Prostate gland (tissue), 2 donors: ENCODE data around the gene IL1RAPL1. TPM values are rescaled to one million over a fixed set of nuclear protein-coding genes. Genes with fewer than 3 reads are reported as not detected.

Experiments
- DNase-seq: peaks from one replicate; pipeline ENCODE4 v3.0.0-alpha.2; 2019; ENCODE audit warnings: low spot score
- H3K27ac ChIP-seq, 2 donors: fragments of 200-600 bp; sonication (generic); 2 replicates each; pipeline ENCODE4 v1.5.1; 2017 to 2019
- H3K27me3 ChIP-seq: fragments of 200-600 bp; sonication (generic); replicated peaks from 2 replicates; pipeline ENCODE4 v1.5.1; 2019; ENCODE audit not compliant: insufficient read depth
- H3K36me3 ChIP-seq, 2 donors: fragments of 200-600 bp; sonication (generic); 1 replicate in 1 of 2; 2 replicates in 1 of 2; pipeline versions ENCODE4 v1.5.1 to v1.8.1; 2017 to 2019
- H3K4me1 ChIP-seq: fragments of 200-600 bp; sonication (generic); replicated peaks from 2 replicates; pipeline ENCODE4 v1.5.1; 2019
- H3K4me3 ChIP-seq, 2 donors: fragments of 200-600 bp; sonication (generic); 2 replicates each; pipeline ENCODE4 v1.5.1; 2017 to 2019
- H3K9me3 ChIP-seq: fragments of 200-600 bp; sonication (generic); 2 replicates; pipeline ENCODE4 v1.5.1; 2017
- POLR2A ChIP-seq: fragments of 450-650 bp; IDR thresholded peaks from one replicate; pipeline ENCODE4 v1.6.1; 2016; ENCODE audit warnings: antibody characterized with exemption, mild to moderate bottlenecking
- POLR2AphosphoS5 ChIP-seq: sonication (generic); formaldehyde crosslinking; IDR thresholded peaks from one replicate; pipeline ENCODE4 v1.6.1; 2017; ENCODE audit warnings: antibody characterized with exemption
- WGBS: methylation state at CpG from one replicate; pipeline ENCODE4 v1.1.5; 2018; 5-methylcytosine and 5-hydroxymethylcytosine counted together
- intact Hi-C: fragments of 100-400 bp; cut with DNase I; formaldehyde crosslinking; loops from one replicate; pipeline ENCODE4 v1.14.2; 2022
- total RNA-seq, 2 donors: library from RNA; depleted of rRNA; stranded (reverse); fragments of >200 nt; gene quantifications; one replicate each; pipeline ENCODE4 v1.1.0, GENCODE V29; 2016
- TF ChIP-seq, protein P1 (sequence below), 4 experiments: fragments of 200-600 bp in 2 of 4; fragments of 450-650 bp in 2 of 4; sonication (generic) in 2 of 4; IDR thresholded peaks; 1 replicate in 3 of 4; 2 replicates in 1 of 4; pipeline ENCODE4 v1.5.1; 2016 to 2019; ENCODE audit warnings: antibody characterized with exemption in 4 of 4, mild to moderate bottlenecking in 2 of 4, moderate library complexity in 2 of 4

IL1RAPL1 gene
- total RNA-seq, 2 donors from 2014 or later: 0.23 TPM

DNA sequence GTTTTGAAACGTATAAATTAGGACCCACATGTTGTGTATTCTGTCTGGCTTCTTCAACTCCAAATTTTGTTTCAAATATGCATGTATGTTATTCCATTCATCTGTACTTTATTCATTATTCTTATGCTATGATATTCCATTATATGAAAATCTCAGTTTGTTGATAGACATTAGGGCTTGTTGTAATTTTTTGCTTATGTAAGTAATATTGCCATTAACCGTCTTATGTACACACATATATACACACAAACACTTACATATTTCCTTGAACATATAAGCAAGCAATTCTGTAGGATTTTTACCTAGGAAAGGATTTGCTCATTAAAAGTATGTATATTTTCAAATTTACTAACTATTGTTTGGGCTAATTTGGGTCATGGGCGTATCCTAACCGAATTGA, 820.1 kb downstream of the IL1RAPL1 start:
- Histone ChIP-seq H3K4me1 (no peaks in the 10 kb centered on the region), H3K9me3 (no peaks in the 10 kb centered on the region), H3K36me3 (no peaks in the 10 kb centered on the region), H3K27ac (no peak overlapping the region), H3K4me3 (no peak overlapping the region), H3K27me3 (no peaks in the 10 kb centered on the region)
- intact Hi-C loops: no loop called here
- TF ChIP-seq POLR2AphosphoS5 (no peak), POLR2A (no peak)
- TF ChIP-seq, protein P1, sequence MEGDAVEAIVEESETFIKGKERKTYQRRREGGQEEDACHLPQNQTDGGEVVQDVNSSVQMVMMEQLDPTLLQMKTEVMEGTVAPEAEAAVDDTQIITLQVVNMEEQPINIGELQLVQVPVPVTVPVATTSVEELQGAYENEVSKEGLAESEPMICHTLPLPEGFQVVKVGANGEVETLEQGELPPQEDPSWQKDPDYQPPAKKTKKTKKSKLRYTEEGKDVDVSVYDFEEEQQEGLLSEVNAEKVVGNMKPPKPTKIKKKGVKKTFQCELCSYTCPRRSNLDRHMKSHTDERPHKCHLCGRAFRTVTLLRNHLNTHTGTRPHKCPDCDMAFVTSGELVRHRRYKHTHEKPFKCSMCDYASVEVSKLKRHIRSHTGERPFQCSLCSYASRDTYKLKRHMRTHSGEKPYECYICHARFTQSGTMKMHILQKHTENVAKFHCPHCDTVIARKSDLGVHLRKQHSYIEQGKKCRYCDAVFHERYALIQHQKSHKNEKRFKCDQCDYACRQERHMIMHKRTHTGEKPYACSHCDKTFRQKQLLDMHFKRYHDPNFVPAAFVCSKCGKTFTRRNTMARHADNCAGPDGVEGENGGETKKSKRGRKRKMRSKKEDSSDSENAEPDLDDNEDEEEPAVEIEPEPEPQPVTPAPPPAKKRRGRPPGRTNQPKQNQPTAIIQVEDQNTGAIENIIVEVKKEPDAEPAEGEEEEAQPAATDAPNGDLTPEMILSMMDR (IDR thresholded peaks at IDR 0.05): no peak
- DNase-seq: no peak
- WGBS: 74% methylated on average over 4 of the region's 4 CpGs

DNA sequence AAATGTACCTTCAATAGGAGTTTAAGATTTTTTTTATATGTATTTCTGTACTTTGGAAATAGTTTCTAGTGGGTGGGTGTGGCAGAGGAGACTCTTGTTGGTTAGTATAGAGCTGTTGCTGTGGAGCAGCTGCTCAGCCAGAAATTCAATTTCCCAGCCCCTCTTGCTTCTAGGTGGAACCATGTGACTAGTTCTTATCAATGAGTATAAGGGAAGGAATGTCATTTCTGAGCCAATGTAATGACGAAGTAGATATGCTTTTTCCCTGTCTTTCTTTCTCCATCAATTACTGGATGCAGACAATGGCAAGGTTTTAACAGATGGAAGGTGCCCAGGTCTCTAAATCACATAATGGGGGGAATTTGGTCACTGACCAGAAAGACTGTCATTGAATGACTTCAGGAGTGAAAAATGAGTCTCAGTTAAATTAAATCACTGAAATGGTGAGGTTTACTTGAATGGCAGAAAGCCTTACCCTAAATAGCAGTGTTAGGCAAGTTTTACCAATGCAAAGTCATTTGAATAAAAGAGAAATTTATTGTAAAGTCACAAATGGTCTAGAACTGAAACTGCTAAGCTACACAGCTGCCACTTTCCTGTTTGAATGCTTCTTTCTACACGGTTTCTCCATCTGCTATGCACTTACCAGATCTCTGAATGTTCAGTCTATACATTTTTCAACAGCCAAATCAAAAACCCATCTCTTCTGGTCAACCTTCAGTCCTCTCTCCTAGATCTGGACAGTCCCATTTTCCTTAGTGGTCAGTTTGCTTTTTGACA, 832.7 kb downstream of the IL1RAPL1 start:
- Histone ChIP-seq H3K27ac (no peak overlapping the region), H3K4me1 (no peaks in the 10 kb centered on the region), H3K4me3 (no peak overlapping the region), H3K36me3 (no peaks in the 10 kb centered on the region), H3K9me3 (no peaks in the 10 kb centered on the region), H3K27me3 (no peaks in the 10 kb centered on the region)
- intact Hi-C loops: no loop called here
- no peak for DNase-seq
- no peak for TF ChIP-seq POLR2AphosphoS5
- TF ChIP-seq POLR2A: no peak
- TF ChIP-seq, protein P1 (IDR thresholded peaks at IDR 0.05): no peak
- 84% methylated on average over 2 of the region's 2 CpGs for WGBS

DNA sequence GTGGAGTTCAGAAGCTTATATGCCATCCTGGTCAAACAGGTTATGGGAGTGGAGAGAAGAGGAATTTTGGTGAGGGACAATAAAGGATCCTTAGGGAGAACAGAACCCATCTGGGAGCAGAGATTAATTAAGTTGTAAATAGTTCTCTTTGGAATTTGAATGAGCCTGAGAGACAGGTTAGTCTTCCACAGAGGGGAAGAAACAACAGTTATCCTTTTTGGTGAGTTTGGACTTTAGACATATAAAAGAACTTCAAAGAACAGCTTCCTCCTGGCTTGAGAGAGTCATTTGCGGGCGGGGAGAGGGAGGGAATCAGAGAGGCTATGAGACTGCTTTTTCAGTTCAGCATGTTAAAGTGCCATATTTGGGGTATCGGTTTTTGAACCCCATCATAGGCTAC, 834.8 kb downstream of the IL1RAPL1 start:
- H3K4me3 ChIP-seq: no peak overlapping the region
- no peaks in the 10 kb centered on the region for H3K27me3 ChIP-seq
- WGBS: 54% methylated on average over 3 of the region's 3 CpGs
- no peak overlapping the region for H3K27ac ChIP-seq
- no peaks in the 10 kb centered on the region for H3K4me1 ChIP-seq
- DNase-seq: no peak
- H3K36me3 ChIP-seq: no peaks in the 10 kb centered on the region
- TF ChIP-seq POLR2AphosphoS5 (no peak), POLR2A (no peak)
- TF ChIP-seq, protein P1 (IDR thresholded peaks at IDR 0.05): no peak
- H3K9me3 ChIP-seq: no peaks in the 10 kb centered on the region
- intact Hi-C loops: no loop called here

DNA sequence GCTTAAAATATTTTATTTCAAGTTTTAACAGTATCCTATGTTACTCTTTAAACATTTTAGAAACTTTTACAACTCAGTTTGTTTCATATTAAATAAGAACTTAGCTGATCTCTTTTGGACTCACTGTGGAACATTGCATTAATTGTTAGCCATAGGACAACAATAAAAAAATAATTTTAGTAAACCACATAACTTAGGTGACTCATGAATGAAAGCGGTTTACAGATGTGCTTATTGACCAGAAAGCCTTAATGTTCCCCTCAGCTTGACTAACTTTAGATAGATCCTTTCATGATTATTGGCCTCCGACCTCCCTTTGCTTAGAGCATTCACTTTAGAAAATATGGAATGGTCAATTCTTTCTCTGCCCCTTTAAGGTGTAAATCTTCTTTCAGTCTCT, 844.6 kb downstream of the IL1RAPL1 start:
- TF ChIP-seq, protein P1 (IDR thresholded peaks at IDR 0.05): no peak
- TF ChIP-seq POLR2AphosphoS5: no peak
- TF ChIP-seq POLR2A: no peak
- H3K4me3 ChIP-seq: no peak overlapping the region
- H3K9me3 ChIP-seq: no peaks in the 10 kb centered on the region
- no peaks in the 10 kb centered on the region for H3K36me3 ChIP-seq
- intact Hi-C loops: no loop called here
- H3K4me1 ChIP-seq: no peaks in the 10 kb centered on the region
- 80% methylated on average over 2 of the region's 2 CpGs for WGBS
- no peak overlapping the region for H3K27ac ChIP-seq
- no peaks in the 10 kb centered on the region for H3K27me3 ChIP-seq
- no peak for DNase-seq

DNA sequence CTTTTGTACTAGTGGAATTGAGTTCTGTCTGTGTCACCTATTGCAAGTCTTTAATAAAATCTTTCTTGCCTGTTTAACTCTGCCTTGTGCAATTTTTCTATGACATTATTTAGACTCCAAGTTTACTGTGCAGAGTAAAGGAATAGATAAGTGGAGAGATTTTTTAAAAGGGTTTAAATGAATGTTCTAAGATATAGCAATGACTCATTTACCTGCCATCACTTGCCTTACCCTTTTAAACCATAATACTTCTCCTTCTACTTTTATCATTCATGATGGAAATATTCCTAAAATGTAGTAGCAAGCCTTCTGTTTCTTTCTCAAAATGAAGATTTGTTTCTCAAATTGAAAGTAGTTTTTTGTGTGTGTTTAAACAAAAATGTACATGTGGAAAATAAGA, 845.3 kb downstream of the IL1RAPL1 start:
- Histone ChIP-seq H3K4me3 (no peak overlapping the region), H3K27me3 (no peaks in the 10 kb centered on the region), H3K4me1 (no peaks in the 10 kb centered on the region), H3K36me3 (no peaks in the 10 kb centered on the region), H3K27ac (no peak overlapping the region), H3K9me3 (no peaks in the 10 kb centered on the region)
- no peak for DNase-seq
- no peak for TF ChIP-seq POLR2A
- no peak for TF ChIP-seq POLR2AphosphoS5
- TF ChIP-seq, protein P1 (IDR thresholded peaks at IDR 0.05): no peak
- intact Hi-C loops: no loop called here
